NCI-H128 (cell line): ENCODE measurements around the gene APBB2.

Experiments used
- DNase-seq: peaks from one replicate; lab custom pipeline; 2025; ENCODE audit not compliant: unreplicated experiment; lab: John Stamatoyannopoulos, UW

The APBB2 gene

DNA sequence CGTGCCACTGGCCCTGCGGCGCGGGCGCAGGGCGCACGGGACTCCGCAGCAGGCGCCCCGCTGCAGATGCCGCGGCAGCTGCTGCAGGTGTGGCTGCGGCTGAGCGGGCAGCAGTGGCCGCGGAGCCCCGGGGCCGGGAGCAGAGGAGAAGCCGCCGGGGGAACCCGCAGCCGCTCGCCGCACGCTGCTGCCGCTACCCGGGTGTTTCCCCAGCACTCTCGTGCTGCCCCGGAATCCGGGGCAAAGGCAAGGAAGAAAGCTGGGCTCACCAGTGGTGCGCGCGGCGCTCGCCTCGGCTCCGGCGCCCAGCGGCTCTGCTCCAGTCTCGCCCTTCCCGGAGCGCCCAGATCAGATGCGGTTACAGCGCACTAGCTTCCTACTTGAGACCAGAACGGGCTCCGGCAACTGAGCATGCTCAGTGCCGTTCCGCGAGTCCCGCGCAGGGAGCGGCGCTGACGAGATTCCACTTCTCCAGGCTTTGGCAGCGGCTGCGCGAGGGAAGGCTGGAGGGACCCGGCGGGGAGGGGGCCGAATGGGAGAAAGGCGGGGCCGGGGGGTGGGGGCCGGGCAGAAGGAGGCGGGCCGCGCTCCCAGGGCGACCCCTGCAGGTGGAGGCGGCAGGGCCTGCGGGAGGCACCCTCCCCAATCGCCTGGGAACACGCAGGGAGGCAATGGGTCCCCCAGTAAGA lies at the start of gene APBB2:
APBB2 (minus strand) TSS at position 407 of the 689 bp plus-strand sequence. CDS start 181,288 bp downstream, outside the sequence.
- peak; percentile 78 for DNase-seq

DNA sequence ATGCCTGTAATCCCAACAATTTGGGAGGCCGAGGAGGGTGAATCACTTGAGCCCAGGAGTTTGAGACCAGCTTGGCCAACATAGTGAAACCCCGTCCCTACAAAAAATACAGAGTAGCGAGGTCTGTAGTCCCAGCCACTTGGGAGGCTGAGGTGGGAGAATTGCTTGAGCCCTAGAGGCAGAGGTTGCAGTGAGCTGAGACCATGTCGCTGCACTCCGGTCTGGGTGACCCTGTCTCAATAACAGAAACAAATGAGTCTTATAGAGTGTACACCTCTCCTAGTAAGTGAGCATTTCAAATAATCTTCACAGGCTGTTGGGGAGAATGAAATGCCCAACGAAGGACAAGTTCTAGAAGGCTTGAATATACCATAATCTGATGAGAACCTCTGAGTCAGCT lies 47.9 kb upstream of the APBB2 start:
- no peak for DNase-seq

DNA sequence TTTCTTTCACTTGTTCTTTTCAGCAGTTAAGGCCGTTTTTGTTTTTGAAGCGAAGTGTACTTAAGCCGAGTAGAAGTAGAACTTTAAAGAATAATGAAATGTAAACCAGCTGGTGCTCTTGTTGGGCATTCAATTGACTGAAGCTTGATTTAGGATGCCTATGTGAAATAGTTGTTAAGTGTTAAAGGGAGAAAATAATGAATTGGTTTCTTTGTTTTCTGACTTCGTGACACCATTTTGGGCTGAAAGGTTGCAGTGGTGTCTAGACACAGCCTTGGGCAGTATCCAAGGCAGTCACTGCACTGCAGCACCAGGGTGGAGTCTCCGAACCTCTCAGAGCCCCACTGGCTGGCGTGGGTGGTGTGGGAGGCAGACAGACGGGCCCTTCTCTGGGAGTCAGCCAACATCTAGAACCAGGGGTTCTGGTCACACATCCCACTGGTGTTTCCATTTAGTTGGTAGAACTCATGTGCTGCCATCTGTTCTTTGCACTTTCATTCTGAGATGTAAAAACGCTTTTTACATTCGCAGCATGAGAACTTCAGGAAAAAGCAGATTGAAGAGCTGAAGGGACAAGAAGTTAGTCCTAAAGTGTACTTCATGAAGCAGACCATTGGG lies 45.9 kb upstream of the APBB2 start:
- DNase-seq, result no peak

DNA sequence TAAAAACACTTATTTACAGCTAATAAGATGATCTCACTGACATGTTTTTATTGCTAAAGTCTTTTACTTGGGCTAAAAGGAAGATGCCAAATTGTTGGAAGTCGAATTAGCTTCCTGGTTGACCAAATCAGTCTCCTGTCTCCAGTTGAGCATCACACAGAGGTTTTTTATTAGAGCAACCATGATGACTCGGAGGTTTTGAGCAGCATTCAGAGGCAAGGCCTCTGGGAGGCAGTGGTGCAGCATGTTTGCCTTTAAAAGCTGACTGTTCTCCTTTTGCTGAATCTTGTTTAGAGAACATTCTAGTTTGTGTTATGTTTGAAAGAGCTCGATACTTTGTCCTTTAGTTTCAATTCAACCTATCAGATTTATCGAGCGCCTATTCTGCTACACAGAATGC lies 44.4 kb upstream of the APBB2 start:
- DNase-seq, result peak; percentile 24

DNA sequence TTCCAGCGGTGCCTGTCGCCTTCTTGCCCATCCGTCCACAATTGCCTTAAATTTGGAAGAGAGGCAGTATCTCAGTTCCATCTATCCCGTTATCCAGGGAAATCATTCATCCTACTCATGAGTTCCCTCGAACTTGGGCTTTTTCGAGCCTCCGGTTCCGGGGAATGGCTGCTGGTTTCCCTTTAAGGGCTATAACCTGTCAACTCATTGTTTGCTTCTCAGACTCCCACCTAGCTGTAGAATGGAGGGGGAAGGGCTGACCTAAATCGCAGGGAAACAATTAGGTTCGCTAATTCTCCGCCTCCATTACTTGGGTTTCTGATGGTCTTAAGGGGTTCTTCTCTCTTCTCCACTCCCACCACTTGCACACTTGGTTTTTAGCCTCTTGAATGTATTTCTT lies 43.6 kb upstream of the APBB2 start:
- no peak for DNase-seq

DNA sequence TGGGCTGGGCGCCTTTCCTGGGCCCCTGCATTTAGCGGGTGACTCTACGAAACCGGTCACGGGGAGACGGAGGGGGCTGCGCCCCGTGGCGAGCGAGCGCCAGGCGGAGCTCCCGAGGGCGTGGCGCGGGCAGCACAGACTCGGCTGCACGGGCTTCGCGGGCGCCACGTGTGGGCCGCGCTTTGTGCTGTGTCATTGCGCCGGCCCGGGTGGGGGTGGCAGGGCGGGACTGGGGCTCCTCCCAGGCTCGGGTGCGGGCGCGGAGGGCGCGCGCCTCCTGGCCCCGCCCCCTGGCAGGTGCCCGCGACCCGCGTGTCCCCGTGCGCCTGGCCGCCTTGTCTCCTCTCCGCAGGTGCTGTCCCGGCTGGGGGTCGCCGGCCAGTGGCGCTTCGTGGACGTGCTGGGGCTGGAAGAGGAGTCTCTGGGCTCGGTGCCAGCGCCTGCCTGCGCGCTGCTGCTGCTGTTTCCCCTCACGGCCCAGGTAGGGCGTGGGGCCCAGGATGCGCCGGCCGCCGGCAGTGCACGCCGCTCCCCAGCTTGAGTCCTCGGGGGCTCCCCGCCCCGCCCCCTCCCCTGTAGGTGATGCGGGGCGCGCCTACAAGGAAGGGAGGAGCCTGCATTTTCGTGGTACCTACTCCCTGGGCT lies 43.0 kb upstream of the APBB2 start:
- peak; percentile 76 for DNase-seq

DNA sequence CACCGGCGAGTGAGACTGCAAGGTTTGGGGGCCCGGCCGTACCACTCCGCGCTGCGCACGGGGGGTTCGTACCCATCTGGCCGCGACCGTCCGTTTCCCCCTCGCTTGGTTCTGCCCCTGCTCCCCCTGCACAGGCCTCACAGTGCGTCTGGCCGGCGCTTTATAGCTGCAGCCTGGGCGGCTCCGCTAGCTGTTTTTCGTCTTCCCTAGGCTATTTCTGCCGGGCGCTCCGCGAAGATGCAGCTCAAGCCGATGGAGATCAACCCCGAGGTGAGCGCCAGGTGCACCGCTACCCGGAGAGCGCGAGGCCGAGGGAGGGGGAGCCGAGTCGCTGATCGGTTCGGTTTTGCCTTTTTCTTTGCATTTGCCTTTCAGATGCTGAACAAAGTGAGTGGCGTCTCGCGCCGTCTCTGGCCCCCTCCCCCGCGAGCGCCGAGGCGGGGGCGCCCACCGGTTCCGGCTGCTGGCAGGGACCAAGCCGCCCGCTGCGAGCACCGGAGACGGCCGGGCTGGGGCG lies 42.5 kb upstream of the APBB2 start, which contains the start of gene UCHL1:
UCHL1 (plus strand) TSS at position 189 of the 517 bp plus-strand sequence; CDS start at position 238, 49 bp downstream.
- DNase-seq, result peak; percentile 86

DNA sequence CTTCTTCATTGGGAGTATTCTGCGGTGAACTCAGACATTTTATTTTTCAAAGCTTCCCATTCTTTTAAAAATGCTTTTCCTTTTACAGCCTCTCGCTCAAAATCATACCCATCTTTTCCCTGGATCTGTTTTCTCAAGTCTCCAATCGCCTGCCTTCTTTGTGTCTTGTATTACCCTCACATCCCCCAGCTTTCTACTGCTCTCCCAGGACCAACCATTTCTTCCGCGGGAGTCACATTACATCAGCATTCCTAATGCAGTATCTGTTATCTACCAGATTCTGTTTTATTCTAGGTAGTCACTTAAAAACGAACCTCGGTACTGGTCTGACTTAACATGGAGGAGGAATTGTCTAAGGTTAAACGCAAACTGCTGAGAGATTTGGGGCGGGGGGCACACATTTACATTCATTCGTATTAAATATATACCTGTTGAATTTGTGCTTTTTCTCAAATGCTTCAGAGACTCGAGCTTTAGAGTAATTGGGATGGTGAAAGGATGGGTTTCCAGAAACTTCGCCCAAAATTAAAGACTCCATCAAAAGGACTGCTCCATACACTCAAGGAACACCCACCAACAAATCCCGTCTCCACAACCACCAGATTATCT lies 41.9 kb upstream of the APBB2 start:
- no peak for DNase-seq

DNA sequence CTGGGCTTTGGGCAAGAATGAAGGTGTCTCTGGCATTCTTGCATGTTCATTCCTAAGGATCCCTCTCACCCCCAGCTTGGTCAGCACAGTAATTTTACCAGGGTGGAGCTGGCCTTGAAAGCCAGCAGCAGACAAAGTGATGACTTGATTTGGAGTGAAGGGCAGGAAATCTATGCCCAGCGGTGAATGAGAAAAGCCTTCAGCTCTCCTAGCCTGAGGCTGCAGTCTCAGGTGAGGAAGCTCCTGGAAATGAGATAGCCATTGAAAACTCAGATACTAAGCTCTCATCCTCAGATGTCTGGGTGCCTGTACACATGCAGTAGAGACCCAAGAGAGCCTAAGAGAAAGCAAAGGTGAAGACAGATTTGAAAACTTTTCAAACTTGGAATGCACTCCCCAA lies 31.6 kb upstream of the APBB2 start:
- DNase-seq, result no peak

DNA sequence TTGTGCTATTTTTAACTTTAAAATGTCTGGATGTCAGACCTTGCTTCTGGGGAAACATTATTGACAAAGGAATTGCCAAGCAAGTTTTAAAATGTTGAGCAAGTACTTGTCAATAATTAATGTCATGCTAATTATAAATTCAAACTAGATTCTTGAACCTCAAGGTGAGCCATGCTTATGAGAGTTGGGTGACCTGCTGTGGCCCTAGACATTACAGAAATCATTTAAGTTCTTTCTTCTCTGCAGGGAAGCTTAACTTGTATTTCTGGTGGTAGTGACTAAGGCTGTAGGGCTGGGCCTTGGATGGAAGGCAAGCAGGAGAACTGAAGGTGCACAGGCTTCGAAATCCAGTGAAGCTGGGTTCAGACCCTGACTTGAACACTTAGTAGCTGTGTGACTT lies 27.6 kb upstream of the APBB2 start:
- DNase-seq, result no peak

DNA sequence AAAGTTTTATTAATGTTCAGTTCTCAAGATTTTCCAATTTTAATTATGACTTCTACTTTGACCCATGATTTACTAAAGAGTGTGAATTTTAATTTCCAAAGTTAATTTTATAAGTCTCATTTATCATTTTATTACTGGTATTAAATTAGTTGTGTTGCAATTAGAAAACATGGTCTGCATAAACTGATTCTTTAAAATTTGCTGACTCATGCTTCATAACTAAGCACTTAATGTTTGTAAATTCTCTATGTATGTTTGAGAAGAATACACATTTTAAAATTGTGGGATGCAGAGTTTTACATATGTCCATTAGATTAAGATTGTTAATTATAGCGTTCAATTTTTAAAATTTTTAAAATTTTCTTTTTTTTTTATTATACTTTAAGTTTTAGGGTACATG lies 22.2 kb upstream of the APBB2 start:
- no peak for DNase-seq

DNA sequence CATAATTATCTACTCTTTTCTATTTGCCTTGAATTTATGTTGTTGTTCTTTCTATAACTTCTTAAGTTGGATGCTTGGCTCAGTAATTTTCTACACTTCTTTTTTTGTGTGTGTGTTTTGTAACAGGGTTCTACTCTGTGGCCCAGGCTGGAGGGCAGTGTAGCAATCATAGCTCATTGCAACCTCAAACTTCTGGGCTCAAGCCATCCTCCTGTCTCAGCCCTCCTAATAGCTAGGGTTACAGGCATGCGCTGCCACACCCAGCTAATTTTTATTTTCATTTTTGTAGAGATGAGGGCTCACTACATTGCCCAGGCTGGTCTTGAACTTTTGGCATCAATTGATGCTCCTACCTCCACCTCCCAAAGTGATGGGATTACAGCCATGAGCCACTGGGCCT lies 21.7 kb upstream of the APBB2 start:
- no peak for DNase-seq

DNA sequence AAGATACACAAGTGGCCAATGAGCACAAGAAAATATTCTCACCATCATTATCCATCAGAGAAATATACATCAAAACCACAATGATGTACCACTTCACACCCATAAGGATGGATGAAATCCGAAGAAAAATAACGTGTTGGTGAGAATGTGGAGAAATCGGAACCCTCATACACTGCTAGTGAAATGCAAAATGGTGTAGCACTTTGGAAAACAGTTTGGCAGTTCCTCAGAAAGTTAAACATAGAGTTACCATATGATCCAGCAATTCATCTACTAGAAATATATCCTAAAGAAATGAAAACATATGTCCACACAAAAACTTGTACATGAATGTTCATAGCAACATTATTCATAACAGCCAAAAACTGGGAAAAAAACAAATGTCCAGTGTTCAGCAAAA lies 18.5 kb upstream of the APBB2 start:
- DNase-seq, result no peak

DNA sequence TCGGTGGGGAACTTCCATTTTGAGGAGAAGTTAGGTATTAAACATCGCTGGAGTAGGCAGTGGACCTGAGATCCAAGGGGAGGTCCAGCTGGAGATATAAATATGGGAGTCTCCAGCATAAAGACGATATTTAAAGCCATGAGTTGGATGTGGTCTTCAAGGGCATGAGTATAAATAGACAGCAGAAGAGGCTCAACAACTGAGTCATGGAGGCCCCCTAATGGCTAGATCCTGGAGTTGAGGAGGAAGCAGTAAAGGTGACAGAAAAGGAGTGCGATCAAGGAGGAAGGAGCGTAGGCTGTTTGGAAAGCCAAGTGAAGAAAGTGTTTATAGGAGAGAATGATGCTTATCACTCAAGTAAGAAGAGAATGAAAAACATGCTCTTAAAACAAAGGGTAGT lies 18.1 kb upstream of the APBB2 start:
- no peak for DNase-seq

DNA sequence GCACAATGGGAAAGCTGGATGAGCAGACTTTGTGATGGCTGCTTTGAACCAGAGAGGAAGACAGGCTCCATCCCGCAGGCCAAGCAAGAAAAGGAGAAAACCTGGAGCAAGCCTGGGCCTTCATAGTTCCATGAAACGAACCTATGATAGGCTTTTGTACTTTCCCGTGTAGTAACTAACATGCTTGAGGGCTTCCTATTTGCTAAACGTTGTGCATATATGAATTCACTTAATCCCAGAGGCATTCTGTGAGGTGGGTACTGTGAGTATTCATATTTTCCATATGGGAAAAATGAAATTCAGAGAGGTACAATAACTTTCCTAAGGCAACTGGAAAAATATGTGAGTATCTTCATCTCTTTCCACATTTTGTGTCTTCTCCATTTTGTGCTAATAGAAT lies 13.6 kb upstream of the APBB2 start:
- DNase-seq, result no peak

DNA sequence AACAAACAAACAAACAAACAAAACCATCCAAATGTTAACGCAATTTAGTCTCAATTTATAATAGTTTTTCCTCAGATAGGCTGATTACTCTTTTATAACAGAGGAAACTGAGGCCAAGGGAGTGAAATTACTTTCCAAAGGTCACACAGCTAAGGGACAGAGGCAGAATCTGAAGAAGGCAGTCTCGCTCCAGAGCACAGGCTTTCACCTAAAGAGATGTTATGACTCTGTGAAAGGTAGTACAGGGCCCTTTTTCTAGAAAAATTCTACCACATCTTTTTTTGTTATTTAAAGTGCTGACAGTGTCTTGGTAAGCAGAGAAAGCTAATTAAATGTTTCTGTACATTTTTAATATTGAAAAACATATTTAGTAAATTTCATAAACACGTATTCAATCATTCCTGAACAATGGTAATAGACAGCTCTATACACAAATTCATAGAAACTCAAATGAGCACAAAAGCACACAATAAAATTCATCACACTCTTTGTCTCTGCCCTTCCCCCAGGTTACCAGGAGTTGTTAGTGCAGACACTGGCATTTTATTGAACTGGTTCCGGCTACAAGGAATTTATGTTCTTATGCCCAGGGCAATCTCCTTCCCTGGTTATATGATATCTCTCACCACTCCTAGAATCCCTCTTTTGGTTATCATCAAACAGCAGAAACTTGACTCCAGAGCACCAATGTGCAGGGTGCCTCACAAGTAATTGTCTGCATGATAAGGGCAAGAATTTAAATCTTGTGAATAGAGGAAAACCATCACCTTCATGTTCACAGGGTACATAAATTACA lies 7.7 kb upstream of the APBB2 start:
- DNase-seq, result no peak

DNA sequence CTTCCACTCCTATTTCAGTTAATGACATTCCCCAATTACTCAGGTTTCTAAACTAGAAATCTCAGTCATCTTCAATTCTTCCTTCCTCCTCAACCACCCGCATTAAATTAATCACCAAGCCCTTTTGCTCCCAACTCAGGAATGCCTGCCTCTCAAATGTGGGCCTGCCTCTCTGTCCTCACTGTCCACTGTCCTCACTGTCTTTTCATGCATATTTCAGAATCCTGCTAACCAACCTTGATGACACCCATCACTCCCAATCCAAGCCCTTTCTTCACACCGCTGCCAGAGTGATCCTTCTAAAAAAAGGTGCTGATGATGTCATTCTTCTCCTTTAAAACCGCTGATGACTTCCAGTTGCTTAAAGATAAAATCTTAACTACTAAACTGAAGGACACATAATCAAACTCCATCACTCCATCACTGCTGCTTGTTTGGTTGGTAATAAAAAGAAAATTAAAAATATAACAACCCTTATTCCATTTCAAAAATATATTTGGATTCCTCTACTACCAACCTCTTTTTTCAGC lies 5.1 kb upstream of the APBB2 start:
- DNase-seq, result no peak

DNA sequence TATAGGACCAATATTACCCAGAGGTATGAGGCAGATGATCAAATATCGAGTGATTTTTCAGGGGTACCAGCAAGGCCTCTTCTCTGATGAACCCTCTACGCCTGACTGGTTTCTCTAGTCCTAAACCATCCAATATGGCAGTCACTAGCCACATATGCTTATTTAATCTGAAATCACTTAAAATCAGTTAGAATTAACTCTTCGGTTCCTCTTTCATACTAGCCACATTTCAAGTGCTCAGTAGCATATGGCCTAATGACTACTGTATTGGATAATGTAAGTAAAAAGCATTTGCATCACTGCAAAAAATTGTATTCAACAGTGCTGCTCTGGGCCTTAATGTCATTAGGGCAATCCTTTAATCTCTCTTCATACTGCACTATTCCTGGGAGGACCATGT lies 4.4 kb upstream of the APBB2 start:
- DNase-seq, result no peak

DNA sequence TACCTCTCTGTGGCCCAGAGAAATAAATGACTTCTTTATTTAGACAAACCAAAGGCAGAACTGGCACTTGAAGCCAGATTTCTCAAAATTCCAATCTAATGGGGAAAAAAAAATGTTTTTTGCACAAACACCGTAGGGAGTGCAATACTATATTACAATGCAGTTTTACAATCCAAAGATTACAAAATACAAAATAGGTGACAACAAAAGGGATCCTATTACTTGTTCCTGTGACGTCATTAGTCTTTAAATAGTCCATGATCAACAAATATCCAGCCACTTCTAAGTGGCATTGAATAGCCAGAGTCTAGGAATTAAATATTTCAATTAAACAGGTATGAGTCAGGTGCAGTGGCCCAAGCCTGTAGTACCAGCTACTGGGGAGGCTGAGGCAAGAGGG lies 3.0 kb upstream of the APBB2 start:
- no peak for DNase-seq

DNA sequence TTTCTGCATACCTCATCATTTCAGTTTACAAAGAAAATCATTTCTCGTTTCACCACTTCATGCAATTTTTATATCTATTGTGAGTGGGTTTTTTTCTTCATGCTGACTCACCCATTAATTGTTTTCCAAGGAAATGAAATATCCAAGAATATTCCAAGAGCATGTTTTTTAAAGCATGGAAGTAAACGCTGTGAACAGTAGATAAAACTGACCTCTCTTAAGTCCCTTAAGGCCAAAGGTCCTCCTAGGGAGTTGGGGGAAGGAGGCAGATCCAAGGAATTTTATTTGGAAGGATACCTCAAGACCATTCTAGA lies 2.6 kb upstream of the APBB2 start:
- no peak for DNase-seq
